SK-N-SH (cell line): ENCODE measurements around the gene CARD19. TPM values are rescaled to one million over a fixed set of nuclear protein-coding genes. Genes with fewer than 3 reads are reported as not detected.

ENCODE experiments used
- CTCF ChIA-PET: fragments of 300-600, 350-600 bp; formaldehyde crosslinking; extraction: SDS; loops from one replicate; lab custom pipeline; 2021; lab: Yijun Ruan, JAX
- POLR2A ChIA-PET: fragments of 350-600 bp; sonication (Branson Sonifier 250); formaldehyde crosslinking; extraction: SDS; loops from one replicate; lab custom pipeline; 2020; ENCODE audit warnings: antibody characterized with exemption, inconsistent platforms; lab: Yijun Ruan, JAX
- DNase-seq: peaks from one replicate; pipeline ENCODE4 v3.0.0; 2012
- H2AFZ ChIP-seq: fragments of 200-600 bp; sonication (generic); 2 replicates; pipeline ENCODE4 v1.8.1; 2016; ENCODE audit warnings: antibody characterized with exemption, mild to moderate bottlenecking, low read depth
- H3F3A ChIP-seq: fragments of 200-600 bp; sonication (generic); replicated peaks from 2 replicates; pipeline ENCODE3; 2016; ENCODE audit warnings: antibody characterized with exemption, mild to moderate bottlenecking; ENCODE audit not compliant: insufficient read depth
- H3K27ac ChIP-seq, 2 experiments: fragments of 200-500 bp in 1 of 2; fragments of 200-600 bp in 1 of 2; sonication (Bioruptor generic) in 1 of 2; sonication (generic), shearing (Covaris generic) in 1 of 2; 2 replicates each; pipeline versions ENCODE4 v1.5.1 to v1.6.1; 2014 to 2016; ENCODE audit warnings: low read depth in 2 of 2, inconsistent platforms in 1 of 2, low read length in 1 of 2, mild to moderate bottlenecking in 1 of 2, mixed read lengths in 1 of 2
- H3K27me3 ChIP-seq: fragments of 200-600 bp; sonication (generic), shearing (Covaris generic); 2 replicates; pipeline ENCODE4 v1.6.1; 2016; ENCODE audit warnings: mixed run types; ENCODE audit not compliant: insufficient read depth
- H3K36me3 ChIP-seq, 2 experiments: fragments of 200-500 bp in 1 of 2; fragments of 200-600 bp in 1 of 2; sonication (Bioruptor generic) in 1 of 2; sonication (generic) in 1 of 2; replicated peaks in 1 of 2; 2 replicates each; pipeline versions ENCODE3 to v1.5.1; 2014 to 2016; ENCODE audit warnings: low read length in 1 of 2, mild to moderate bottlenecking in 1 of 2; ENCODE audit not compliant: insufficient read depth in 2 of 2, control insufficient read depth in 1 of 2
- H3K4me1 ChIP-seq, 2 experiments: fragments of 200-500 bp in 1 of 2; fragments of 200-600 bp in 1 of 2; sonication (Bioruptor generic) in 1 of 2; sonication (generic), shearing (Covaris generic) in 1 of 2; 2 replicates each; pipeline versions ENCODE4 v1.5.1 to v1.6.1; 2014 to 2016; ENCODE audit warnings: low read depth in 1 of 2, low read length in 1 of 2, mixed run types in 1 of 2; ENCODE audit not compliant: insufficient read depth in 2 of 2, control insufficient read depth in 1 of 2
- H3K4me2 ChIP-seq: fragments of 200-600 bp; sonication (generic), shearing (Covaris generic); 2 replicates; pipeline ENCODE4 v1.6.1; 2017; ENCODE audit warnings: mixed run types
- H3K4me3 ChIP-seq, 2 experiments: fragments of 200-500 bp in 1 of 2; fragments of 200-600 bp in 1 of 2; sonication (Bioruptor generic) in 1 of 2; sonication (generic), shearing (Covaris generic) in 1 of 2; 2 replicates each; pipeline versions ENCODE4 v1.5.1 to v1.8.1; 2014 to 2016; ENCODE audit warnings: low read depth in 2 of 2, inconsistent platforms in 1 of 2, low read length in 1 of 2, mild to moderate bottlenecking in 1 of 2, mixed read lengths in 1 of 2, moderate library complexity in 1 of 2
- H3K79me2 ChIP-seq: fragments of 200-600 bp; sonication (generic); 2 replicates; pipeline ENCODE4 v1.8.1; 2017; ENCODE audit warnings: mild to moderate bottlenecking; ENCODE audit not compliant: insufficient read depth
- H3K9ac ChIP-seq: fragments of 200-600 bp; sonication (generic); 2 replicates; pipeline ENCODE4 v1.6.1; 2017; ENCODE audit warnings: mixed run types
- H3K9me2 ChIP-seq: fragments of 200-600 bp; sonication (generic); 2 replicates; pipeline ENCODE4 v1.6.1; 2017; ENCODE audit warnings: mixed run types
- H3K9me3 ChIP-seq: fragments of 200-600 bp; sonication (generic); 2 replicates; pipeline ENCODE4 v1.6.1; 2017; ENCODE audit warnings: mixed run types, mild to moderate bottlenecking, moderate library complexity
- H4K20me1 ChIP-seq: fragments of 200-600 bp; sonication (generic); 2 replicates; pipeline ENCODE4 v1.6.1; 2017; ENCODE audit warnings: mild to moderate bottlenecking, mixed run types; ENCODE audit not compliant: insufficient read depth
- CTCF ChIP-seq: fragments of 200-600 bp; sonication (generic); IDR thresholded peaks from 2 replicates; pipeline ENCODE4 v1.6.1; 2017; ENCODE audit warnings: antibody characterized with exemption, mild to moderate bottlenecking, moderate library complexity
- ELF1 ChIP-seq: IDR thresholded peaks from 2 replicates; pipeline ENCODE4 v1.4.0; 2012
- EZH2phosphoT487 ChIP-seq: fragments of 200-600 bp; sonication (generic); IDR thresholded peaks from 2 replicates; pipeline ENCODE4 v1.6.1; 2017; ENCODE audit warnings: low read depth, mixed run types, mild to moderate bottlenecking, antibody characterized with exemption, moderate library complexity, borderline replicate concordance
- FOSL2 ChIP-seq: IDR thresholded peaks from 2 replicates; pipeline ENCODE4 v1.4.0; 2012; ENCODE audit warnings: low read depth, mild to moderate bottlenecking, moderate library complexity, borderline replicate concordance
- FOXJ3 ChIP-seq: sonication (generic); formaldehyde crosslinking; IDR thresholded peaks from 2 replicates; pipeline ENCODE4 v1.5.1; 2020; ENCODE audit warnings: mild to moderate bottlenecking, missing genetic modification reagents
- IRF3 ChIP-seq: fragments of 150-350 bp; IDR thresholded peaks from 2 replicates; pipeline ENCODE4 v1.6.1; 2016; ENCODE audit warnings: mild to moderate bottlenecking, low read depth, low read length
- MAX ChIP-seq: IDR thresholded peaks from 2 replicates; pipeline ENCODE4 v1.4.0; 2012; ENCODE audit warnings: low read depth
- RCOR1 ChIP-seq: fragments of 150-350 bp; IDR thresholded peaks from 2 replicates; pipeline ENCODE4 v1.6.1; 2017; ENCODE audit warnings: antibody characterized with exemption, low read length
- RFX5 ChIP-seq: IDR thresholded peaks from 2 replicates; pipeline ENCODE4 v1.6.1; 2012; ENCODE audit warnings: mild to moderate bottlenecking, improper control_type of control experiment, low read length
- SMC3 ChIP-seq: IDR thresholded peaks from 2 replicates; pipeline ENCODE4 v1.6.1; 2012; ENCODE audit warnings: low read depth, low read length, improper control_type of control experiment
- TEAD4 ChIP-seq: IDR thresholded peaks from 2 replicates; pipeline ENCODE4 v1.4.0; 2012; ENCODE audit warnings: mild to moderate bottlenecking, borderline replicate concordance; ENCODE audit not compliant: insufficient read depth
- USF1 ChIP-seq: IDR thresholded peaks from 2 replicates; pipeline ENCODE4 v1.4.0; 2012; ENCODE audit warnings: low read depth, borderline replicate concordance
- WGBS: methylation state at CpG from one replicate; pipeline ENCODE4 v1.1.6; 2017; ENCODE audit warnings: low lambda C conversion rate; 5-methylcytosine and 5-hydroxymethylcytosine counted together
- polyA plus RNA-seq, 3 experiments: library from polyadenylated mRNA; depleted of rRNA; stranded (reverse); fragments of >200 nt; gene quantifications; 2 replicates each; pipeline ENCODE4 v1.2.3, GENCODE V29; 2012
- TF ChIP-seq, protein P1 (sequence below): IDR thresholded peaks from 2 replicates; pipeline ENCODE4 v1.6.1; 2012; ENCODE audit warnings: mild to moderate bottlenecking, low read depth, low read length, moderate library complexity
- TF ChIP-seq, protein P2 (sequence below): IDR thresholded peaks from 2 replicates; pipeline ENCODE4; 2012

CARD19 gene
- polyA plus RNA-seq, 1 of the 3 experiments (the other 2 are of a cell fraction) = 165 TPM

GRCh38 chr9:93083592-93084470 lies 12.2 kb upstream of the CARD19 start:
- Histone ChIP-seq H3K4me1 (peaks cover 0 to 7% of the 10 kb centered on the region in 2 experiments; a peak in 1 of 4 replicates), H3K27me3 (no peaks in the 10 kb centered on the region), H3K9ac (no peak overlapping the region), H2AFZ (no peak overlapping the region), H3K79me2 (no peaks in the 10 kb centered on the region), H4K20me1 (no peaks in the 10 kb centered on the region), H3K4me2 (no peak overlapping the region), H3K27ac (no peak overlapping the region), H3F3A (no peaks in the 10 kb centered on the region), H3K36me3 (no peaks in the 10 kb centered on the region), H3K4me3 (no peak overlapping the region), H3K9me2 (no peaks in the 10 kb centered on the region), H3K9me3 (no peaks in the 10 kb centered on the region)
- ChIA-PET POLR2A (no interaction called here), CTCF (interaction anchor here (1.3 kb wide), 1 partner anchor 221 kb away, joined by 3 read pairs; no protein-coding TSS in a partner anchor)
- 70% methylated on average over 6 of the region's 8 CpGs for WGBS
- no peak for TF ChIP-seq USF1
- no peak for TF ChIP-seq EZH2phosphoT487
- no peak for TF ChIP-seq ELF1
- TF ChIP-seq FOSL2 = no peak
- TF ChIP-seq, protein P1, sequence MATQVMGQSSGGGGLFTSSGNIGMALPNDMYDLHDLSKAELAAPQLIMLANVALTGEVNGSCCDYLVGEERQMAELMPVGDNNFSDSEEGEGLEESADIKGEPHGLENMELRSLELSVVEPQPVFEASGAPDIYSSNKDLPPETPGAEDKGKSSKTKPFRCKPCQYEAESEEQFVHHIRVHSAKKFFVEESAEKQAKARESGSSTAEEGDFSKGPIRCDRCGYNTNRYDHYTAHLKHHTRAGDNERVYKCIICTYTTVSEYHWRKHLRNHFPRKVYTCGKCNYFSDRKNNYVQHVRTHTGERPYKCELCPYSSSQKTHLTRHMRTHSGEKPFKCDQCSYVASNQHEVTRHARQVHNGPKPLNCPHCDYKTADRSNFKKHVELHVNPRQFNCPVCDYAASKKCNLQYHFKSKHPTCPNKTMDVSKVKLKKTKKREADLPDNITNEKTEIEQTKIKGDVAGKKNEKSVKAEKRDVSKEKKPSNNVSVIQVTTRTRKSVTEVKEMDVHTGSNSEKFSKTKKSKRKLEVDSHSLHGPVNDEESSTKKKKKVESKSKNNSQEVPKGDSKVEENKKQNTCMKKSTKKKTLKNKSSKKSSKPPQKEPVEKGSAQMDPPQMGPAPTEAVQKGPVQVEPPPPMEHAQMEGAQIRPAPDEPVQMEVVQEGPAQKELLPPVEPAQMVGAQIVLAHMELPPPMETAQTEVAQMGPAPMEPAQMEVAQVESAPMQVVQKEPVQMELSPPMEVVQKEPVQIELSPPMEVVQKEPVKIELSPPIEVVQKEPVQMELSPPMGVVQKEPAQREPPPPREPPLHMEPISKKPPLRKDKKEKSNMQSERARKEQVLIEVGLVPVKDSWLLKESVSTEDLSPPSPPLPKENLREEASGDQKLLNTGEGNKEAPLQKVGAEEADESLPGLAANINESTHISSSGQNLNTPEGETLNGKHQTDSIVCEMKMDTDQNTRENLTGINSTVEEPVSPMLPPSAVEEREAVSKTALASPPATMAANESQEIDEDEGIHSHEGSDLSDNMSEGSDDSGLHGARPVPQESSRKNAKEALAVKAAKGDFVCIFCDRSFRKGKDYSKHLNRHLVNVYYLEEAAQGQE = no peak
- DNase-seq = peak; percentile 3

DNA sequence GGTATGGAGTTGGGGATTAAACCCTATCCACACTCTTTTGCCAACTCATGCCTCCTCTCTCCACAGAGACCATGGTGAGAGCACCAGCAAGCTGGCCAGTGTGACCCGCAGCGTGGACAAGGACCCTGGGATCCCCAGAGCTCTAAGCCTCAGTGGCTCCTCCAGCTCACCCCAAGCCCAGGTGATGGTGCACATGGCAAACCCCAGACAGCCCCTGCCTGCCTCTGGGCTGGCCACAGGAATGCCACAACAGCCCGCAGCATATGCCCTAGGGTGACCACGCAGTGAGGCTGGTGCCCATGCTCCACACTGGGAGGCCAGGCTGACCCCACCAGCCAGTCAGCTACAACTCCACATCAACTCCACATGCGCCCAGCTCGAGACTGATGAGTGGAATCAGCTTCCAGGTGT lies 11.5 kb upstream of the CARD19 start:
- no peak overlapping the region for H3K9ac ChIP-seq
- H3K79me2 ChIP-seq = no peaks in the 10 kb centered on the region
- H3K4me1 ChIP-seq = peaks cover 0 to 7% of the 10 kb centered on the region in 2 experiments; a peak in 1 of 4 replicates
- peak; percentile 3 for DNase-seq
- CTCF ChIA-PET = interaction anchor here (1.3 to 1.5 kb wide), 2 partner anchors 81 to 221 kb away, joined by 3 to 4 read pairs; no protein-coding TSS in a partner anchor
- no peaks in the 10 kb centered on the region for H3K36me3 ChIP-seq
- no peak overlapping the region for H2AFZ ChIP-seq
- no CpG with 5 or more reads among the region's 6 CpGs for WGBS
- no peaks in the 10 kb centered on the region for H3K9me2 ChIP-seq
- no peaks in the 10 kb centered on the region for H3K9me3 ChIP-seq
- H3K27me3 ChIP-seq = no peaks in the 10 kb centered on the region
- H3F3A ChIP-seq = no peaks in the 10 kb centered on the region
- no peak overlapping the region for H3K4me2 ChIP-seq
- POLR2A ChIA-PET = no interaction called here
- H4K20me1 ChIP-seq = no peaks in the 10 kb centered on the region
- no peak overlapping the region for H3K27ac ChIP-seq
- no peak overlapping the region for H3K4me3 ChIP-seq
- TF ChIP-seq MAX = no peak
- TF ChIP-seq TEAD4 = no peak
- TF ChIP-seq IRF3 = no peak
- TF ChIP-seq RCOR1 = no peak
- no peak for TF ChIP-seq CTCF
- TF ChIP-seq EZH2phosphoT487 = no peak
- TF ChIP-seq, protein P2, sequence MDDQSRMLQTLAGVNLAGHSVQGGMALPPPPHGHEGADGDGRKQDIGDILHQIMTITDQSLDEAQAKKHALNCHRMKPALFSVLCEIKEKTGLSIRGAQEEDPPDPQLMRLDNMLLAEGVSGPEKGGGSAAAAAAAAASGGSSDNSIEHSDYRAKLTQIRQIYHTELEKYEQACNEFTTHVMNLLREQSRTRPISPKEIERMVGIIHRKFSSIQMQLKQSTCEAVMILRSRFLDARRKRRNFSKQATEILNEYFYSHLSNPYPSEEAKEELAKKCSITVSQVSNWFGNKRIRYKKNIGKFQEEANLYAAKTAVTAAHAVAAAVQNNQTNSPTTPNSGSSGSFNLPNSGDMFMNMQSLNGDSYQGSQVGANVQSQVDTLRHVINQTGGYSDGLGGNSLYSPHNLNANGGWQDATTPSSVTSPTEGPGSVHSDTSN = no peak
- no peak for TF ChIP-seq FOSL2
- no peak for TF ChIP-seq FOXJ3 (CRISPR knock-in tag)
- no peak for TF ChIP-seq SMC3
- TF ChIP-seq USF1 = no peak
- no peak for TF ChIP-seq RFX5
